Cerebellar nuclear complex (tissue), 1 donor: ENCODE measurements around the gene ELK3.
"Not testable (repeated sequence)": the region's sequence is repeated elsewhere in the genome, so short reads cannot be mapped to it uniquely, and the experiment has no call there.

Experiments used
- DNase-seq, 2 experiments: peaks; one replicate each; lab custom pipeline; 2025; lab: John Stamatoyannopoulos, UW

Gene ELK3

DNA sequence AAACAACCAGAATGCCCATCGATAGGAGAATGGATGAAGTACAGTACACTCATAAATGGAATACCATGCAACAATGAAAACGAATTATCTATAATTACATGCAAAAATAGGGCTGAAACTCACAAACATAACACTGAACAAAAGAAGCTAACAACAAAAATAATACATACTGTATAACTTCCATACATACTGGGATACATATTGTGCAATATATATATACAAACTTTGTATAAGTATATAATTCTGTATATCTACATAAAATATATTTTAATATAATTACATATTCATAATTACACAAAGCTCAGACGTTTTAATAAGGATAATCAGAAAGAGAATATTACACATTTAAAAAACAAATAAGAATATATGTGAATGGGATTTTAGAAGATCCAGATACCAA, 115.9 kb downstream of the ELK3 start:
- no peak for DNase-seq

DNA sequence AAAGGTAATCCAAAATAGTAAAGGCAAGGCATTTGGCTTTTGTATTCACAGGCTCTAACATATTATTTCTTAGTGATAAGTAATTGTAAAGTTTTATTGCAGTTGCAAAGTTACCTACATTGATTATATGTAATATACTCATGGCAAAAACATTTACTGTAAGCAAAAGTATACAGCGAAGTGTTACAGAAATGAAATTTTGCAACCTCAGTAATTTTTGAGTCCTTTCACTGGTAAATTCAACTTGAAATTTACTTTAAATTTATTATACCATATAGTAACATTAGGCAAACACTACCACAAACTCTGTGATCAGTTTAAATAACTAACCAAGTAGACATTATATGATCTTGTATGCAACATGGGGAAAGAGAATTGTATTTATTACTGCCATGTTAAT, 117.0 kb downstream of the ELK3 start:
- DNase-seq, result no peak

DNA sequence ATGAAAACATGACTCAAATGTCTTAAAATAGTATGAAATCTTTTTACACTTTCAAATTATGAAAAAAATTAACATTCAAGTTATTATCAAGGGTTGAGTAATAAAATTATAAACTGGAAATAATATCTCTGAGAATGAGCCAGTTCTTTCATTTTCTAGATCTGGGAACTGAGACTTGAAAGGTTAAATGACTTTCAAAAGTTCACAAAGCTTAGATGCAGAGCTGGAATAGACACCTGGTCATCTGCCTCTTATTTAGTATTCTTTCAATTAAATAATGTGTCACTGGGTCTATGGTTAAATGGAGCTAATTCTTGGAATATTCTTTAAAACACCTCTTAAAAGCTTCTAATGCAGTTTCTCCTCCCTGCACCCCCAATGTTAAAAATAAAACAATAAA, 119.4 kb downstream of the ELK3 start:
- DNase-seq, result no peak

DNA sequence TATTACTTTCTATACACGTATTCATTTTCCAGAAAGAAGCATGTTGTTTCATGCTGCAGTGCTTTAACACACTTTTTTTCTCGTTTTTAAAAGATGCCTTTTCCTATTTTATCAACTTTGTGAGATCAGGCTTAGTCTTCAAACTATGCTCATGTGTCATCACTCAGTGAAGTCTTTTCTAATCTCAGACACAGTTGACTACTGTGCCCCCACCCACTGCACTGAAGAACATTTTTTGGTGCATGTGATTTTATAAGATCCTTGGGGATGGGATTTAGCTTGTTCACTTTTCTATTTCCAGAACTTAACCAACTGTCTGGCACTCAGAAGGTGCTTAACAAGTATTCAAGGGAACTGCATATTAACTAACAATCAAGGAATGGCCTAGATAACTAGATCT, 120.5 kb downstream of the ELK3 start:
- no peak for DNase-seq

GRCh38 chr12:96315741-96316481, 121.7 kb downstream of the ELK3 start:
- not testable (repeated sequence) for DNase-seq

GRCh38 chr12:96317801-96318200, 123.6 kb downstream of the ELK3 start:
- not testable (repeated sequence) for DNase-seq
